Measurements from ENCODE around the gene DFFB.

GRCh38 chr1:3842912-3843311 lies 14.4 kb upstream of the DFFB start:
- TF ChIP-seq EZH2 (IDR thresholded peaks at IDR 0.05; ENCODE audit: low read length, unreplicated experiment), result no peak
- no peak for TF ChIP-seq CTCF (conservative IDR thresholded peaks at IDR 0.05; ENCODE audit: low read depth, low read length)
